A549 (cell line): ENCODE data around the gene CISTR.

Experiments
- BHLHE40 ChIP-seq: IDR thresholded peaks from 2 replicates; pipeline ENCODE4 v1.6.1; 2012; ENCODE audit warnings: low read depth, low read length, inconsistent platforms
- CEBPB ChIP-seq, 2 experiments: fragments of >200 bp in 1 of 2; sonication (Bioruptor Twin) in 1 of 2; formaldehyde crosslinking in 1 of 2; IDR thresholded peaks; 2 replicates each; pipeline ENCODE4 v1.6.1; 2012 to 2016
- CTCF ChIP-seq: fragments of >200 bp; sonication (Bioruptor Twin); formaldehyde crosslinking; IDR thresholded peaks from 3 replicates; pipeline ENCODE4 v1.5.1; 2016
- EHMT2 ChIP-seq: fragments of 200-600 bp; sonication (generic); IDR thresholded peaks from 2 replicates; pipeline ENCODE4 v1.6.1; 2016; ENCODE audit warnings: antibody characterized with exemption, low read depth, mild to moderate bottlenecking, moderate library complexity
- HOXB13 ChIP-seq: fragments of 250-450 bp; sonication (Bioruptor Pico); IDR thresholded peaks from 2 replicates; pipeline ENCODE4 v1.5.0; 2020; ENCODE audit warnings: low read depth, mild to moderate bottlenecking, moderate library complexity
- JUN ChIP-seq, 2 experiments: fragments of >200 bp; sonication (Bioruptor Twin); formaldehyde crosslinking; IDR thresholded peaks; 2 replicates in 1 of 2; 3 replicates in 1 of 2; pipeline ENCODE4 v1.6.1; 2016 to 2017
- JUNB ChIP-seq: fragments of >200 bp; sonication (Bioruptor Twin); formaldehyde crosslinking; IDR thresholded peaks from 2 replicates; pipeline ENCODE4 v1.6.1; 2016
- NPAS2 ChIP-seq: fragments of 250-450 bp; sonication (Bioruptor Pico); IDR thresholded peaks from 2 replicates; pipeline ENCODE4 v1.8.0; 2022; ENCODE audit warnings: mild to moderate bottlenecking, moderate library complexity, borderline replicate concordance
- NR3C1 ChIP-seq: fragments of >200 bp; sonication (Bioruptor Twin); formaldehyde crosslinking; IDR thresholded peaks from 3 replicates; pipeline ENCODE4 v1.6.1; 2017
- POLR2A ChIP-seq: IDR thresholded peaks from 2 replicates; pipeline ENCODE4 v1.6.1; 2012; ENCODE audit warnings: mild to moderate bottlenecking, low read length
- RAD21 ChIP-seq, 2 experiments: fragments of >200 bp in 1 of 2; sonication (Bioruptor Twin) in 1 of 2; formaldehyde crosslinking in 1 of 2; IDR thresholded peaks in 1 of 2; conservative IDR thresholded peaks in 1 of 2; 2 replicates in 1 of 2; 3 replicates in 1 of 2; pipeline ENCODE4 v1.6.1; 2012 to 2018; ENCODE audit warnings: inconsistent platforms in 1 of 2
- RCOR1 ChIP-seq: fragments of 150-350 bp; IDR thresholded peaks from 2 replicates; pipeline ENCODE4 v1.6.1; 2014; ENCODE audit warnings: antibody characterized with exemption, low read length, low read depth
- RFX5 ChIP-seq: fragments of 450-650 bp; IDR thresholded peaks from 2 replicates; pipeline ENCODE4 v1.7.1; 2014; ENCODE audit warnings: antibody characterized with exemption, mild to moderate bottlenecking, moderate library complexity
- RNF2 ChIP-seq: fragments of 200-600 bp; sonication (generic); IDR thresholded peaks from 2 replicates; pipeline ENCODE4 v1.6.1; 2016; ENCODE audit warnings: low read depth, mild to moderate bottlenecking, antibody characterized with exemption, moderate library complexity, borderline replicate concordance

GRCh38 chr12:53795927-53796326 is 44.1 kb upstream of the CISTR start:
- TF ChIP-seq CTCF (no peak), POLR2A (no peak), JUNB (no peak), HOXB13 (CRISPR knock-in tag) (no peak), RAD21 (conservative IDR thresholded peaks at IDR 0.05 in 1 of 2, IDR thresholded peaks at IDR 0.05 in 1 of 2) (no peak), NPAS2 (CRISPR knock-in tag) (no peak), EHMT2 (no peak), RNF2 (no peak), BHLHE40 (no peak), RFX5 (no peak), JUN (IDR thresholded peaks at IDR 0.05) (no peak), RCOR1 (no peak), NR3C1 (no peak), CEBPB (IDR thresholded peaks at IDR 0.05) (no peak)
